IPS DF 4.7 (cell line): ENCODE measurements around the gene CLNK.

ENCODE experiments used
- DNase-seq: peaks from one replicate; pipeline ENCODE4 v3.0.0-alpha.2; 2013; ENCODE audit warnings: low spot score; ENCODE audit errors: extremely low read depth

Gene CLNK

GRCh38 chr4:10701702-10702460, 17.3 kb upstream of the CLNK start:
- DNase-seq = no peak

- DNase-seq = no peak
These were observed 16.6 kb upstream of the CLNK start for GRCh38 chr4:10701161-10701560.

- DNase-seq = no peak
These were observed 13.6 kb upstream of the CLNK start for GRCh38 chr4:10698172-10698571.

- DNase-seq = no peak
These were observed 12.5 kb upstream of the CLNK start for GRCh38 chr4:10697086-10697485.

GRCh38 chr4:10696253-10696652, 11.7 kb upstream of the CLNK start:
- DNase-seq = no peak

- DNase-seq = no peak
These were observed 10.3 kb upstream of the CLNK start for GRCh38 chr4:10694828-10695209.

GRCh38 chr4:10694151-10694827, 9.7 kb upstream of the CLNK start:
- no peak for DNase-seq

- DNase-seq = no peak
These were observed 7.1 kb upstream of the CLNK start for GRCh38 chr4:10691651-10692050.

- no peak for DNase-seq
These were observed 5.8 kb upstream of the CLNK start for GRCh38 chr4:10690185-10690907.

- DNase-seq = no peak
These were observed 4.3 kb upstream of the CLNK start for GRCh38 chr4:10688846-10689245.

GRCh38 chr4:10688022-10688421, 3.5 kb upstream of the CLNK start:
- DNase-seq = no peak

- DNase-seq = no peak
These were observed 3.0 kb upstream of the CLNK start for GRCh38 chr4:10687526-10687925.

GRCh38 chr4:10682397-10682796, 2.2 kb downstream of the CLNK start:
- no peak for DNase-seq

GRCh38 chr4:10677796-10678497, 6.6 kb downstream of the CLNK start:
- no peak for DNase-seq

GRCh38 chr4:10673817-10674369, 10.7 kb downstream of the CLNK start:
- DNase-seq = no peak

GRCh38 chr4:10672379-10672778, 12.2 kb downstream of the CLNK start:
- no peak for DNase-seq

GRCh38 chr4:10671799-10672198, 12.8 kb downstream of the CLNK start:
- no peak for DNase-seq

GRCh38 chr4:10671366-10671765, 13.2 kb downstream of the CLNK start:
- DNase-seq = no peak

- DNase-seq = no peak
These were observed 14.2 kb downstream of the CLNK start for GRCh38 chr4:10670321-10670720.

- no peak for DNase-seq
These were observed 16.8 kb downstream of the CLNK start for GRCh38 chr4:10667701-10668326.

- no peak for DNase-seq
These were observed 18.0 kb downstream of the CLNK start for GRCh38 chr4:10666616-10667015.
